Measurements from ENCODE around the gene KLHL6. TPM values are rescaled to one million over a fixed set of nuclear protein-coding genes. Genes with fewer than 3 reads are reported as not detected.

Gene KLHL6
- total and polyA plus RNA-seq, 10 of the 15 experiments (the other 5 are each of a cell fraction or from before 2014, with no cell fraction given) = 4.0 to 91.8 (median 24.4) TPM

GRCh38 chr3:183438735-183439134 lies 116.8 kb downstream of the KLHL6 start:
- no peaks in the 10 kb centered on the region for H4K20me1 ChIP-seq (ENCODE audit: control insufficient read depth, insufficient read depth)
- H3K4me1 ChIP-seq (ENCODE audit: control insufficient read depth, insufficient read depth, low read length) = peaks cover 29% of the 10 kb centered on the region
- ATAC-seq (no peak), FAIRE-seq (no peak), DNase-seq (ENCODE audit: low read depth, low spot score) (no peak)
- no peak overlapping the region for H3K27ac ChIP-seq (ENCODE audit: control insufficient read depth, insufficient read depth)
- no peak overlapping the region for H3K4me3 ChIP-seq
- H3K9me3 ChIP-seq (replicated peaks; ENCODE audit: control insufficient read depth, insufficient read depth, low read length) = peaks cover 7% of the 10 kb centered on the region
- no peak overlapping the region for H2AFZ ChIP-seq (ENCODE audit: control insufficient read depth, low read depth, low read length)
- intact Hi-C loops (cut with micrococcal nuclease; ENCODE audit: unreplicated experiment) = no loop called here
- TF ChIP-seq MAX (IDR thresholded peaks at IDR 0.05; ENCODE audit: low read depth, low read length) (no peak), CTCF (IDR thresholded peaks at IDR 0.05 in 2 of 3, conservative IDR thresholded peaks at IDR 0.05 in 1 of 3; ENCODE audit: control insufficient read depth in 2 of 3, extremely low read depth in 1 of 3, insufficient read depth in 1 of 3, low read depth in 3 of 3, low read length in 3 of 3) (no peak), YBX1 (IDR thresholded peaks at IDR 0.05) (no peak), YY1 (IDR thresholded peaks at IDR 0.05; ENCODE audit: low read depth, low read length) (no peak), NR2F1 (conservative IDR thresholded peaks at IDR 0.05) (no peak), MTA2 (IDR thresholded peaks at IDR 0.05; ENCODE audit: low read depth) (no peak), RB1 (IDR thresholded peaks at IDR 0.05; ENCODE audit: borderline replicate concordance) (no peak), POU2F2 (IDR thresholded peaks at IDR 0.05; ENCODE audit: borderline replicate concordance, low read depth, low read length) (no peak), CBX5 (IDR thresholded peaks at IDR 0.05; ENCODE audit: low read depth) (no peak), NBN (IDR thresholded peaks at IDR 0.05) (no peak), RAD51 (IDR thresholded peaks at IDR 0.05) (no peak), TCF7 (IDR thresholded peaks at IDR 0.05; ENCODE audit: borderline replicate concordance) (no peak), RAD21 (IDR thresholded peaks at IDR 0.05; ENCODE audit: insufficient read depth, low read depth, low read length) (no peak), POLR2AphosphoS2 (IDR thresholded peaks at IDR 0.05; ENCODE audit: low read depth, low read length) (no peak), NR2C2 (IDR thresholded peaks at IDR 0.05; ENCODE audit: borderline replicate concordance, control insufficient read depth, insufficient read length, low read depth) (no peak), JUNB (IDR thresholded peaks at IDR 0.05) (no peak), RBBP5 (conservative IDR thresholded peaks at IDR 0.05) (no peak), ZNF207 (IDR thresholded peaks at IDR 0.05; ENCODE audit: borderline replicate concordance) (no peak), ZNF622 (IDR thresholded peaks at IDR 0.05) (no peak)
- RAD21 ChIA-PET (ENCODE audit: unreplicated experiment) = interaction anchor here (1.3 kb wide), 1 partner anchor 89 kb away, joined by 3 read pairs; no protein-coding TSS in a partner anchor
- H3K27me3 ChIP-seq (replicated peaks in 1 of 2; ENCODE audit: control insufficient read depth in 2 of 2, insufficient read depth in 2 of 2, low read length in 1 of 2) = no peaks in the 10 kb centered on the region
- no TSS peak for BruUV-seq (replicated peaks)
- no peak overlapping the region for H3K4me2 ChIP-seq (ENCODE audit: control insufficient read depth, insufficient read depth)
- CTCF ChIA-PET = interaction anchor here (1.1 to 1.8 kb wide), 4 partner anchors 10 to 35 kb away, joined by 3 to 7 read pairs (median 3); no protein-coding TSS in a partner anchor
- WGBS (ENCODE audit: insufficient coverage, insufficient replicate concordance, low lambda C conversion rate, missing lambda C conversion rate) = 43% methylated on average over 1 of the region's 1 CpG
- POLR2A ChIA-PET = no interaction called here
- no peaks in the 10 kb centered on the region for H3K79me2 ChIP-seq (ENCODE audit: control insufficient read depth, insufficient read depth, low read length)
- no peak overlapping the region for H3K9ac ChIP-seq (ENCODE audit: control insufficient read depth, insufficient read depth, low read length)
- no peaks in the 10 kb centered on the region for H3K36me3 ChIP-seq (ENCODE audit: control insufficient read depth in 2 of 2, insufficient read depth in 2 of 2, low read length in 1 of 2)
- in situ Hi-C loops (cut with MboI) = no loop called here
- SMC1A ChIA-PET (ENCODE audit: uncharacterized antibody, unreplicated experiment) = interaction anchor here (0.8 to 2.1 kb wide), 4 partner anchors 12 to 354 kb away, joined by 3 to 8 read pairs (median 5); no protein-coding TSS in a partner anchor
